AG04450 (cell line): ENCODE measurements around the gene COX7A1. TPM values are rescaled to one million over a fixed set of nuclear protein-coding genes. Genes with fewer than 3 reads are reported as not detected.

ENCODE experiments used
- CTCF ChIA-PET: fragments of 300-600, 350-600 bp; formaldehyde crosslinking; extraction: SDS; loops from one replicate; lab custom pipeline; 2022; ENCODE audit warnings: antibody characterized with exemption, inconsistent platforms; lab: Charles Lee
- POLR2A ChIA-PET: fragments of 350-600 bp; formaldehyde crosslinking; extraction: SDS; loops from one replicate; lab custom pipeline; 2021; ENCODE audit warnings: antibody characterized with exemption, inconsistent platforms; lab: Yijun Ruan, JAX
- DNase-seq: peaks from one replicate; pipeline ENCODE4 v3.0.0-alpha.2; 2011; ENCODE audit warnings: low read depth, low spot score
- H3K27ac ChIP-seq: one replicate; pipeline ENCODE4 v1.5.1; 2012; ENCODE audit warnings: low read depth, low read length, control low read depth
- H3K27me3 ChIP-seq: one replicate; pipeline ENCODE4 v1.6.0; 2012; ENCODE audit warnings: low read length; ENCODE audit not compliant: control insufficient read depth, insufficient read depth
- H3K4me3 ChIP-seq: 2 replicates; pipeline ENCODE4 v1.5.1; 2011; ENCODE audit warnings: mild to moderate bottlenecking, low read depth, low read length, control low read depth
- H3K9me3 ChIP-seq: 2 replicates; pipeline ENCODE4 v1.5.1; 2012; ENCODE audit warnings: low read length; ENCODE audit not compliant: control insufficient read depth, insufficient read depth
- polyA plus RNA-seq: library from polyadenylated mRNA; depleted of rRNA; stranded (reverse); fragments of >200 nt; gene quantifications from 2 replicates; pipeline ENCODE4 v1.2.3, GENCODE V29; 2011
- TF ChIP-seq, protein P1 (sequence below): IDR thresholded peaks from 2 replicates; pipeline ENCODE4 v1.5.1; 2011; ENCODE audit warnings: low read depth, low read length, control low read depth, inconsistent platforms

Gene COX7A1
- polyA plus RNA-seq, 1 experiment: 15.0 TPM

DNA sequence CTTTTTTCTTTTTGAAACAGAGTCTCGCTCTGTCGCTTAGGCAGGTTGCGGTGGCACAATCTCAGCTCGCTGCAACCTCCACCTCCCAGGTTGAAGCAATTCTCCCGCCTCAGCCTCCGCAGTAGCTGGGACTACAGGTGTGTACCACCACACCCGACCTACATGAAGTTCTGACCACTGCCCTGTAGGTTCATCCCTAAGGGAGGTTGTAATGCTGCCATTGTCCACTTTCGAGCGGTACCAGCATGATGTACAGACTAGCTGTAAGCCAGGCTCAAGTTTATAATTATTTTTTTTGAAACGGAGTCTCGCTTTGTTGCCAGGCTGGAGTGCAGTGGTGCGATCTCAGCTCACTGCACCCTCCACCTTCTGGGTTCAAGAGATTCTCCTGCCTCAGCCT lies 11.6 kb upstream of the COX7A1 start:
- no peak overlapping the region for H3K27ac ChIP-seq
- no peaks in the 10 kb centered on the region for H3K9me3 ChIP-seq
- CTCF ChIA-PET: no interaction called here
- DNase-seq: no peak
- no peaks in the 10 kb centered on the region for H3K27me3 ChIP-seq
- POLR2A ChIA-PET: interaction anchor here (0.6 kb wide), 1 partner anchor 38 kb away, joined by 10 read pairs; no protein-coding TSS in a partner anchor
- TF ChIP-seq, protein P1, sequence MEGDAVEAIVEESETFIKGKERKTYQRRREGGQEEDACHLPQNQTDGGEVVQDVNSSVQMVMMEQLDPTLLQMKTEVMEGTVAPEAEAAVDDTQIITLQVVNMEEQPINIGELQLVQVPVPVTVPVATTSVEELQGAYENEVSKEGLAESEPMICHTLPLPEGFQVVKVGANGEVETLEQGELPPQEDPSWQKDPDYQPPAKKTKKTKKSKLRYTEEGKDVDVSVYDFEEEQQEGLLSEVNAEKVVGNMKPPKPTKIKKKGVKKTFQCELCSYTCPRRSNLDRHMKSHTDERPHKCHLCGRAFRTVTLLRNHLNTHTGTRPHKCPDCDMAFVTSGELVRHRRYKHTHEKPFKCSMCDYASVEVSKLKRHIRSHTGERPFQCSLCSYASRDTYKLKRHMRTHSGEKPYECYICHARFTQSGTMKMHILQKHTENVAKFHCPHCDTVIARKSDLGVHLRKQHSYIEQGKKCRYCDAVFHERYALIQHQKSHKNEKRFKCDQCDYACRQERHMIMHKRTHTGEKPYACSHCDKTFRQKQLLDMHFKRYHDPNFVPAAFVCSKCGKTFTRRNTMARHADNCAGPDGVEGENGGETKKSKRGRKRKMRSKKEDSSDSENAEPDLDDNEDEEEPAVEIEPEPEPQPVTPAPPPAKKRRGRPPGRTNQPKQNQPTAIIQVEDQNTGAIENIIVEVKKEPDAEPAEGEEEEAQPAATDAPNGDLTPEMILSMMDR: no peak
- H3K4me3 ChIP-seq: no peak overlapping the region

DNA sequence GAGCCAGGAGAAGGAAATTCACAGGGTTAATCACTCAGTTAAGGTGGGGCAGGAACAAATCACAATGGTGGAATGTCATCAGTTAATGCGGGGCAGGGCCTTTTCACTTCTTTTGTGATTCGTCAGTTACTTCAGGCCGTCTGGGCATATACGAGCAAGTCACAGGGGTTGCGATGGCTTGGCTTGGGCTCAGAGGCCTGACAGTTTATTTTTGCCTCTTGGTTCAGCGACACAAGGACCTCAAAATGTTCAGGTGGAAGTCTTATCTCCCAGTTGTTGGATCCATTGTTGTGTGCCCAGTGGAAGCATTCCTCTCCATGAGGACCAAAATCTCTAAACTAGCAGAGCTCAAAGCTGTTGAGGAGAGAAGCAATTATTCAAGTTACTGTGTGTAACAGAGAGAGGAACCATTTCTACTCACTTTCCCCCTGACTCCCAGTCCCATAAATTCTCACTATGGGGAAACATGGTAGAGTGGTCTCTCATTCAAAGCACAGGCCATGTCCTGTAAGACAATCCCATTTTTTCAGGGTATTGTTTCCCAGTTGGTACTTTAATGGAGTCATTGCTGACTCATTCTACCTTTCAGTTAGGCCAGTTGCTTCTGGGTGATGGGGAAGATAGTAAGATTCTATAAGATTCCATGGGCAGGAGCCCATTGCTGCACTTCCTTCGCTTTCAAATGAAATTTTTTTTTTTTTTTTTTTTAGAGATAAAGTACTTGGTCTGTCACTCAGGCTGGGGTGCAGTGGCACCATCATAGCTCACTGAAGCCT lies 8.8 kb upstream of the COX7A1 start:
- no peak for DNase-seq
- no peak overlapping the region for H3K27ac ChIP-seq
- no peak overlapping the region for H3K4me3 ChIP-seq
- ChIA-PET CTCF (interaction anchor here (0.6 kb wide), 1 partner anchor 47 kb away, joined by 3 read pairs; no protein-coding TSS in a partner anchor), POLR2A (interaction anchor here (0.5 kb wide), 1 partner anchor 32 kb away, joined by 7 read pairs; no protein-coding TSS in a partner anchor)
- TF ChIP-seq, protein P1: no peak
- H3K27me3 ChIP-seq: no peaks in the 10 kb centered on the region
- no peaks in the 10 kb centered on the region for H3K9me3 ChIP-seq

DNA sequence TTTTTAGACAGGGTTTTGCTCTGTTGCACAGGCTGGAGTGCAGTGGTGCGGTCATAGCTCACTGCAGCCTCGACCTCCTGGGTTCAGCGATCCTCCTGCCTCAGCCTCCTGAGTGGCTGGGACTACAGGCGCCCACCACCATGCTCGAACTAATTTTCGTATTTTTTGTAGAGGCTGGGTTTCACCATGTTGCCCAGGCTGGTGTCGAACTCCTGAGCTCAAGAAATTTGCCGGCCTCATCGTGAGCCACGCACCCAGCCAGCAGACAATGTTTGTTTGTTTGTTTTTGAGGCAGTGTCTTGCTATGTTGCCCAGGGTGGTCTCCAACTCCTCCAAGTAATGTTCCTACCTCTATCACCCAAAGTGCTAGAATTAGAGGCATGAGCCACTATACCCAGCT lies 879 bp upstream of the COX7A1 start:
- CTCF ChIA-PET: interaction anchor here (0.6 to 1.1 kb wide), 5 partner anchors 9 to 156 kb away, joined by 3 to 4 read pairs (median 3); no protein-coding TSS in a partner anchor
- no peak overlapping the region for H3K27ac ChIP-seq
- H3K9me3 ChIP-seq: no peaks in the 10 kb centered on the region; the same call in 1 of the 2 replicates

DNA sequence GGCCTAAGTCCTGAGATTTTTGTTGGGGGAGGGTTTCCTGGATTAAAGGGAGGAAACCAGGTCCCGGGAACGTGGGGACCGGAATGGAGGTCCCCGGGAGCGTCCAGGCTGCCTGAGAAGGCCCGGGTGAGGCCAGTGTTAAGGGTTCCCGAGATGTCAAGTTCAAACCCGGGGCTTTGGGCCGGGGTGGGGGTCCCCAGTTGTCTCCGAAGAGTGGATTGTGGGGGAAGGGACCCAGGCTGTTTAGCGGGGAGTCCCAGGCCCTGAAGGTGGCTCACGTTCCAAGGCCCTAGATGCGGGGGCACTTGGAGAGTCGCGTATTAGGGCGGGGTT lies 262 bp downstream of the COX7A1 start:
- ChIA-PET POLR2A (no interaction called here), CTCF (no interaction called here)
- no peaks in the 10 kb centered on the region; the same call in 1 of the 2 replicates for H3K9me3 ChIP-seq
- H3K27ac ChIP-seq: no peak overlapping the region
- no peak overlapping the region; the same call in 1 of the 2 replicates for H3K4me3 ChIP-seq
- H3K27me3 ChIP-seq: no peaks in the 10 kb centered on the region
- no peak for DNase-seq
- TF ChIP-seq, protein P1: no peak

More for the DNA sequence above, 879 bp upstream of the COX7A1 start:
- TF ChIP-seq, protein P1: no peak
- H3K4me3 ChIP-seq: no peak overlapping the region
- no peaks in the 10 kb centered on the region for H3K27me3 ChIP-seq
- no peak for DNase-seq
- POLR2A ChIA-PET: interaction anchor here (0.7 kb wide), 1 partner anchor 23 kb away, joined by 3 read pairs; no protein-coding TSS in a partner anchor
